WTC11 (cell line): ENCODE data around the gene TBX10. TPM values are rescaled to one million over a fixed set of nuclear protein-coding genes. Genes with fewer than 3 reads are reported as not detected.

Experiments used
- ATAC-seq: fragments of 200-7000 bp; cut with Tn5 transposase; 2 replicates; pipeline ENCODE4 v1.10.0; 2021; ENCODE audit warnings: mild to moderate bottlenecking, moderate library complexity
- CTCF ChIA-PET: fragments of 300-600 bp; sonication (Branson Sonifier 250); formaldehyde crosslinking; loops from one replicate; lab custom pipeline; 2021; ENCODE audit warnings: antibody characterized with exemption; lab: Charles Lee
- POLR2A ChIA-PET: fragments of 350-600 bp; sonication (Branson Sonifier 250); formaldehyde crosslinking; loops from one replicate; lab custom pipeline; 2021; ENCODE audit warnings: antibody characterized with exemption; lab: Charles Lee
- DNase-seq: peaks from one replicate; pipeline ENCODE4 v3.0.0; 2021; ENCODE audit warnings: low spot score
- H3K27ac Mint-ChIP-seq: 2 replicates; pipeline ENCODE4 v1.8.0; 2021; ENCODE audit warnings: mixed read lengths
- H3K27me3 Mint-ChIP-seq: 2 replicates; pipeline ENCODE4 v1.8.0; 2021; ENCODE audit warnings: low read depth, mild to moderate bottlenecking, moderate library complexity, mixed read lengths
- H3K36me3 Mint-ChIP-seq: 2 replicates; pipeline ENCODE4 v1.8.0; 2021; ENCODE audit warnings: mixed read lengths
- H3K4me1 Mint-ChIP-seq: 2 replicates; pipeline ENCODE4 v1.8.0; 2022; ENCODE audit warnings: mixed read lengths
- H3K4me3 Mint-ChIP-seq: 2 replicates; pipeline ENCODE4 v1.8.0; 2021; ENCODE audit warnings: mild to moderate bottlenecking, moderate library complexity, mixed read lengths
- H3K9me3 Mint-ChIP-seq: 2 replicates; pipeline ENCODE4 v1.8.0; 2021; ENCODE audit warnings: mixed read lengths
- FOXJ3 ChIP-seq: sonication (generic); formaldehyde crosslinking; IDR thresholded peaks from 2 replicates; pipeline ENCODE4 v1.9.0; 2021; ENCODE audit warnings: missing genetic modification reagents, mild to moderate bottlenecking, borderline replicate concordance
- JUN ChIP-seq: sonication (generic); formaldehyde crosslinking; IDR thresholded peaks from 2 replicates; pipeline ENCODE4 v1.8.0; 2023; ENCODE audit warnings: mild to moderate bottlenecking, missing genetic modification reagents
- NFE2L1 ChIP-seq: sonication (generic); formaldehyde crosslinking; IDR thresholded peaks from 2 replicates; pipeline ENCODE4 v1.8.1; 2023; ENCODE audit warnings: missing genetic modification reagents
- PRRX2 ChIP-seq: fragments of 250-450 bp; sonication (Bioruptor Pico); IDR thresholded peaks from 2 replicates; pipeline ENCODE4 v1.8.0; 2021; ENCODE audit warnings: mild to moderate bottlenecking
- SMAD4 ChIP-seq: sonication (generic); formaldehyde crosslinking; IDR thresholded peaks from 2 replicates; pipeline ENCODE4 v1.8.0; 2022; ENCODE audit warnings: mild to moderate bottlenecking, missing genetic modification reagents
- TEAD4 ChIP-seq: sonication (generic); formaldehyde crosslinking; IDR thresholded peaks from 2 replicates; pipeline ENCODE4 v1.8.0; 2022; ENCODE audit warnings: mild to moderate bottlenecking, missing genetic modification reagents
- ZNF232 ChIP-seq: sonication (generic); formaldehyde crosslinking; IDR thresholded peaks from 2 replicates; pipeline ENCODE4 v1.8.0; 2022; ENCODE audit warnings: mild to moderate bottlenecking, missing genetic modification reagents
- ZNF317 ChIP-seq: sonication (generic); formaldehyde crosslinking; IDR thresholded peaks from 2 replicates; pipeline ENCODE4 v1.8.1; 2023; ENCODE audit warnings: low read depth, mild to moderate bottlenecking, moderate library complexity, missing genetic modification reagents, borderline replicate concordance
- ZNF416 ChIP-seq: fragments of 250-450 bp; sonication (Bioruptor Pico); IDR thresholded peaks from 2 replicates; pipeline ENCODE4 v1.9.0; 2021; ENCODE audit warnings: mild to moderate bottlenecking, inconsistent platforms
- total RNA-seq: library from RNA; stranded (reverse); gene quantifications from 3 replicates; pipeline ENCODE4 v1.2.3, GENCODE V29; 2021
- TF ChIP-seq, protein P1 (sequence below): fragments of 200-600 bp; IDR thresholded peaks from 2 replicates; pipeline ENCODE4 v1.8.0; 2022; ENCODE audit warnings: antibody characterized with exemption
- TF ChIP-seq, protein P2 (sequence below): sonication (generic); formaldehyde crosslinking; IDR thresholded peaks from 2 replicates; pipeline ENCODE4 v1.8.1; 2022; ENCODE audit warnings: missing genetic modification reagents, borderline replicate concordance
- TF ChIP-seq, protein P3 (sequence below): sonication (generic); formaldehyde crosslinking; IDR thresholded peaks from 2 replicates; pipeline ENCODE4 v1.8.0; 2023; ENCODE audit warnings: mild to moderate bottlenecking, missing genetic modification reagents
- TF ChIP-seq, protein P4 (sequence below): fragments of 250-450 bp; sonication (Bioruptor Pico); IDR thresholded peaks from 2 replicates; pipeline ENCODE4 v1.9.0; 2021; ENCODE audit warnings: mild to moderate bottlenecking, borderline replicate concordance
- TF ChIP-seq, protein P5 (sequence below): sonication (generic); formaldehyde crosslinking; IDR thresholded peaks from 2 replicates; pipeline ENCODE4 v1.8.0; 2023; ENCODE audit warnings: missing genetic modification reagents, mild to moderate bottlenecking, borderline replicate concordance

Gene TBX10
- total RNA-seq, 1 experiment from 2014 or later = not detected

DNA sequence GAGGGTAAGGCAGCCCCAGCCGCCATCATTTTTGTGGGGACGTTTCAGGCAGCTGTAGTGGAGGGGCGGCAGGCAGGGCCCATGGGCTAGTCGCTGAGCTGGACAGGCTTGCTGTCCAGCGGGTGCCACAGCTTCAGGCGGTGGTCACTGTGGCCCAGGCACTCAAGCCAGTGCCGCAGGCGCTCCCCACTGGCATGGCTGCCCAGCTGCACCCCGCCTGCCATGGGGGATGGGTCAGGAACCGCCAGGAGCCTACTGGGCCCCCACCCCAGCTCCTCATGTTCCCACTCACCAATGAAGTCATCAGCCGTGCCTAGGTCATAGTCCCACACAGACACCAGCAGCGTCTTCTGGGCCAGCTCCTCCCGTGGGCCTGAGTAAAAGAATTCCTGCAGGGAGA is 26.8 kb downstream of the TBX10 start (continued):
- TF ChIP-seq, protein P1, sequence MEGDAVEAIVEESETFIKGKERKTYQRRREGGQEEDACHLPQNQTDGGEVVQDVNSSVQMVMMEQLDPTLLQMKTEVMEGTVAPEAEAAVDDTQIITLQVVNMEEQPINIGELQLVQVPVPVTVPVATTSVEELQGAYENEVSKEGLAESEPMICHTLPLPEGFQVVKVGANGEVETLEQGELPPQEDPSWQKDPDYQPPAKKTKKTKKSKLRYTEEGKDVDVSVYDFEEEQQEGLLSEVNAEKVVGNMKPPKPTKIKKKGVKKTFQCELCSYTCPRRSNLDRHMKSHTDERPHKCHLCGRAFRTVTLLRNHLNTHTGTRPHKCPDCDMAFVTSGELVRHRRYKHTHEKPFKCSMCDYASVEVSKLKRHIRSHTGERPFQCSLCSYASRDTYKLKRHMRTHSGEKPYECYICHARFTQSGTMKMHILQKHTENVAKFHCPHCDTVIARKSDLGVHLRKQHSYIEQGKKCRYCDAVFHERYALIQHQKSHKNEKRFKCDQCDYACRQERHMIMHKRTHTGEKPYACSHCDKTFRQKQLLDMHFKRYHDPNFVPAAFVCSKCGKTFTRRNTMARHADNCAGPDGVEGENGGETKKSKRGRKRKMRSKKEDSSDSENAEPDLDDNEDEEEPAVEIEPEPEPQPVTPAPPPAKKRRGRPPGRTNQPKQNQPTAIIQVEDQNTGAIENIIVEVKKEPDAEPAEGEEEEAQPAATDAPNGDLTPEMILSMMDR = no peak
- TF ChIP-seq ZNF416 (CRISPR knock-in tag) (no peak), JUN (no peak)

DNA sequence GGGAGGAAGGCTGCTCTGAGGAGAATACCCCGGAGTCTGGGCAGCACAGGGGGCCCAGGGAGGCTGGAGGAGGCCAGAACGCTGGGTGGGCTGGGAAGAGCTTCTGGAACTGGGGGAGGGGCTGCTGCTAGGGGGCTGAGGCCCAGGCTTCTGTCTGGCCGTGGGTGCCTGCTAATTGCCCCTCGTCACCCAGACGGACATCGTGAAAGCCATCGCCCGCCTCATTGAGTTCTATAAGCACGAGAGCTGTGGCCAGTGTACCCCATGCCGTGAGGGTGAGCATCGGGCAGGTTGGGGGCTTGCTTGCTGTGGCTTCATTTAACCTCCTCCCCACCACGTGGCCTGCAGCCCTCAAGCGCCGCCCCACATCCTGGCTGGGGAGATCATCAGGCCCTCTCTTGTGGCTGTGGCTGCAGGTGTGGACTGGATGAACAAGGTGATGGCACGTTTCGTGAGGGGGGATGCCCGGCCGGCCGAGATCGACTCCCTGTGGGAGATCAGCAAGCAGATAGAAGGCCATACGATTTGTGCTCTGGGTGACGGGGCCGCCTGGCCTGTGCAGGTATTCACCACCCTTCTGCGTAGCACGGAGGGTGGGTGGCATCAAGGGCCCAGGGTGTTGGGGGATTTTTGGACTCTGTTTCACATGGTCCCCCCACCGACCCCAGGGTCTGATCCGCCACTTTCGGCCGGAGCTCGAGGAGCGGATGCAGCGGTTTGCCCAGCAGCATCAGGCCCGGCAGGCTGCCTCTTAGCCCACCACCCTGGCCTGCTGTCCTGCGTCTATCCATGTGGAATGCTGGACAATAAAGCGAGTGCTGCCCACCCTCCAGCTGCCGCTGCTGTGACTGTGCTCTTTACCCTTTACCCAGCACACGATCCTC is 27.6 kb downstream of the TBX10 start:
- no peaks in the 10 kb centered on the region for H3K9me3 Mint-ChIP-seq
- peaks cover 13% of the 10 kb centered on the region for H3K27me3 Mint-ChIP-seq
- ChIA-PET CTCF (interaction anchor here (4.0 to 10.2 kb wide), 2 partner anchors 18 to 29 kb away, joined by 47 to 200 read pairs; partner anchors contain the start of genes GSTP1 and NUDT8), POLR2A (no interaction called here)
- TF ChIP-seq, protein P2, sequence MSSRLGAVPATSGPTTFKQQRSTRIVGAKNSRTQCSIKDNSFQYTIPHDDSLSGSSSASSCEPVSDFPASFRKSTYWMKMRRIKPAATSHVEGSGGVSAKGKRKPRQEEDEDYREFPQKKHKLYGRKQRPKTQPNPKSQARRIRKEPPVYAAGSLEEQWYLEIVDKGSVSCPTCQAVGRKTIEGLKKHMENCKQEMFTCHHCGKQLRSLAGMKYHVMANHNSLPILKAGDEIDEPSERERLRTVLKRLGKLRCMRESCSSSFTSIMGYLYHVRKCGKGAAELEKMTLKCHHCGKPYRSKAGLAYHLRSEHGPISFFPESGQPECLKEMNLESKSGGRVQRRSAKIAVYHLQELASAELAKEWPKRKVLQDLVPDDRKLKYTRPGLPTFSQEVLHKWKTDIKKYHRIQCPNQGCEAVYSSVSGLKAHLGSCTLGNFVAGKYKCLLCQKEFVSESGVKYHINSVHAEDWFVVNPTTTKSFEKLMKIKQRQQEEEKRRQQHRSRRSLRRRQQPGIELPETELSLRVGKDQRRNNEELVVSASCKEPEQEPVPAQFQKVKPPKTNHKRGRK (CRISPR knock-in tag) = no peak
- TF ChIP-seq, protein P1 = no peak
- H3K27ac Mint-ChIP-seq = no peak overlapping the region
- peaks cover 21% of the 10 kb centered on the region for H3K36me3 Mint-ChIP-seq
- DNase-seq (no peak), ATAC-seq (no peak)
- H3K4me1 Mint-ChIP-seq = peaks cover 22% of the 10 kb centered on the region
- H3K4me3 Mint-ChIP-seq = no peak overlapping the region

DNA sequence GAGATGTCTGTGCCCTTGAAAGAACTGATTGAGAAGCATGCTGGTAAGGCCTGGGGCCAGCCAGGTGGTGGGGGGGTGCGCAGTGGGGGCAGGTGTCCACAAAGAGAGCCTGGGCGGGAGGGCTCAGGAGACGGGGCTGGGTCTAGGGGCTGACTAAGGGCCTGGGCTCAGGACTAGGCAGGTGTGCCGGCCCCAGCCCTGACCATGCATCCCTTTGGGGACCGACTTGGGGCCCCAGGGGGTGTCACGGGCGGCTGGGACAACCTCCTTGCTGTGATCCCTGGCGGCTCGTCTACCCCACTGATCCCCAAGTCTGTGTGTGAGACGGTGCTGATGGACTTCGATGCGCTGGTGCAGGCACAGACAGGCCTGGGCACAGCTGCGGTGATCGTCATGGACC is 28.4 kb downstream of the TBX10 start:
- ChIA-PET CTCF (no interaction called here), POLR2A (no interaction called here)
- DNase-seq (no peak), ATAC-seq (no peak)
- Mint-ChIP-seq H3K27ac (no peak overlapping the region), H3K4me1 (peaks cover 16% of the 10 kb centered on the region), H3K9me3 (no peaks in the 10 kb centered on the region), H3K36me3 (peaks cover 21% of the 10 kb centered on the region), H3K4me3 (no peak overlapping the region), H3K27me3 (peaks cover 6% of the 10 kb centered on the region)
- TF ChIP-seq, protein P3, sequence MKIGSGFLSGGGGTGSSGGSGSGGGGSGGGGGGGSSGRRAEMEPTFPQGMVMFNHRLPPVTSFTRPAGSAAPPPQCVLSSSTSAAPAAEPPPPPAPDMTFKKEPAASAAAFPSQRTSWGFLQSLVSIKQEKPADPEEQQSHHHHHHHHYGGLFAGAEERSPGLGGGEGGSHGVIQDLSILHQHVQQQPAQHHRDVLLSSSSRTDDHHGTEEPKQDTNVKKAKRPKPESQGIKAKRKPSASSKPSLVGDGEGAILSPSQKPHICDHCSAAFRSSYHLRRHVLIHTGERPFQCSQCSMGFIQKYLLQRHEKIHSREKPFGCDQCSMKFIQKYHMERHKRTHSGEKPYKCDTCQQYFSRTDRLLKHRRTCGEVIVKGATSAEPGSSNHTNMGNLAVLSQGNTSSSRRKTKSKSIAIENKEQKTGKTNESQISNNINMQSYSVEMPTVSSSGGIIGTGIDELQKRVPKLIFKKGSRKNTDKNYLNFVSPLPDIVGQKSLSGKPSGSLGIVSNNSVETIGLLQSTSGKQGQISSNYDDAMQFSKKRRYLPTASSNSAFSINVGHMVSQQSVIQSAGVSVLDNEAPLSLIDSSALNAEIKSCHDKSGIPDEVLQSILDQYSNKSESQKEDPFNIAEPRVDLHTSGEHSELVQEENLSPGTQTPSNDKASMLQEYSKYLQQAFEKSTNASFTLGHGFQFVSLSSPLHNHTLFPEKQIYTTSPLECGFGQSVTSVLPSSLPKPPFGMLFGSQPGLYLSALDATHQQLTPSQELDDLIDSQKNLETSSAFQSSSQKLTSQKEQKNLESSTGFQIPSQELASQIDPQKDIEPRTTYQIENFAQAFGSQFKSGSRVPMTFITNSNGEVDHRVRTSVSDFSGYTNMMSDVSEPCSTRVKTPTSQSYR = no peak
- TF ChIP-seq TEAD4 (CRISPR knock-in tag) = no peak
- no peak for TF ChIP-seq ZNF317 (CRISPR knock-in tag)
- TF ChIP-seq, protein P4, sequence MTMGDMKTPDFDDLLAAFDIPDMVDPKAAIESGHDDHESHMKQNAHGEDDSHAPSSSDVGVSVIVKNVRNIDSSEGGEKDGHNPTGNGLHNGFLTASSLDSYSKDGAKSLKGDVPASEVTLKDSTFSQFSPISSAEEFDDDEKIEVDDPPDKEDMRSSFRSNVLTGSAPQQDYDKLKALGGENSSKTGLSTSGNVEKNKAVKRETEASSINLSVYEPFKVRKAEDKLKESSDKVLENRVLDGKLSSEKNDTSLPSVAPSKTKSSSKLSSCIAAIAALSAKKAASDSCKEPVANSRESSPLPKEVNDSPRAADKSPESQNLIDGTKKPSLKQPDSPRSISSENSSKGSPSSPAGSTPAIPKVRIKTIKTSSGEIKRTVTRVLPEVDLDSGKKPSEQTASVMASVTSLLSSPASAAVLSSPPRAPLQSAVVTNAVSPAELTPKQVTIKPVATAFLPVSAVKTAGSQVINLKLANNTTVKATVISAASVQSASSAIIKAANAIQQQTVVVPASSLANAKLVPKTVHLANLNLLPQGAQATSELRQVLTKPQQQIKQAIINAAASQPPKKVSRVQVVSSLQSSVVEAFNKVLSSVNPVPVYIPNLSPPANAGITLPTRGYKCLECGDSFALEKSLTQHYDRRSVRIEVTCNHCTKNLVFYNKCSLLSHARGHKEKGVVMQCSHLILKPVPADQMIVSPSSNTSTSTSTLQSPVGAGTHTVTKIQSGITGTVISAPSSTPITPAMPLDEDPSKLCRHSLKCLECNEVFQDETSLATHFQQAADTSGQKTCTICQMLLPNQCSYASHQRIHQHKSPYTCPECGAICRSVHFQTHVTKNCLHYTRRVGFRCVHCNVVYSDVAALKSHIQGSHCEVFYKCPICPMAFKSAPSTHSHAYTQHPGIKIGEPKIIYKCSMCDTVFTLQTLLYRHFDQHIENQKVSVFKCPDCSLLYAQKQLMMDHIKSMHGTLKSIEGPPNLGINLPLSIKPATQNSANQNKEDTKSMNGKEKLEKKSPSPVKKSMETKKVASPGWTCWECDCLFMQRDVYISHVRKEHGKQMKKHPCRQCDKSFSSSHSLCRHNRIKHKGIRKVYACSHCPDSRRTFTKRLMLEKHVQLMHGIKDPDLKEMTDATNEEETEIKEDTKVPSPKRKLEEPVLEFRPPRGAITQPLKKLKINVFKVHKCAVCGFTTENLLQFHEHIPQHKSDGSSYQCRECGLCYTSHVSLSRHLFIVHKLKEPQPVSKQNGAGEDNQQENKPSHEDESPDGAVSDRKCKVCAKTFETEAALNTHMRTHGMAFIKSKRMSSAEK = no peak
- no peak for TF ChIP-seq PRRX2 (CRISPR knock-in tag)
- TF ChIP-seq, protein P5, sequence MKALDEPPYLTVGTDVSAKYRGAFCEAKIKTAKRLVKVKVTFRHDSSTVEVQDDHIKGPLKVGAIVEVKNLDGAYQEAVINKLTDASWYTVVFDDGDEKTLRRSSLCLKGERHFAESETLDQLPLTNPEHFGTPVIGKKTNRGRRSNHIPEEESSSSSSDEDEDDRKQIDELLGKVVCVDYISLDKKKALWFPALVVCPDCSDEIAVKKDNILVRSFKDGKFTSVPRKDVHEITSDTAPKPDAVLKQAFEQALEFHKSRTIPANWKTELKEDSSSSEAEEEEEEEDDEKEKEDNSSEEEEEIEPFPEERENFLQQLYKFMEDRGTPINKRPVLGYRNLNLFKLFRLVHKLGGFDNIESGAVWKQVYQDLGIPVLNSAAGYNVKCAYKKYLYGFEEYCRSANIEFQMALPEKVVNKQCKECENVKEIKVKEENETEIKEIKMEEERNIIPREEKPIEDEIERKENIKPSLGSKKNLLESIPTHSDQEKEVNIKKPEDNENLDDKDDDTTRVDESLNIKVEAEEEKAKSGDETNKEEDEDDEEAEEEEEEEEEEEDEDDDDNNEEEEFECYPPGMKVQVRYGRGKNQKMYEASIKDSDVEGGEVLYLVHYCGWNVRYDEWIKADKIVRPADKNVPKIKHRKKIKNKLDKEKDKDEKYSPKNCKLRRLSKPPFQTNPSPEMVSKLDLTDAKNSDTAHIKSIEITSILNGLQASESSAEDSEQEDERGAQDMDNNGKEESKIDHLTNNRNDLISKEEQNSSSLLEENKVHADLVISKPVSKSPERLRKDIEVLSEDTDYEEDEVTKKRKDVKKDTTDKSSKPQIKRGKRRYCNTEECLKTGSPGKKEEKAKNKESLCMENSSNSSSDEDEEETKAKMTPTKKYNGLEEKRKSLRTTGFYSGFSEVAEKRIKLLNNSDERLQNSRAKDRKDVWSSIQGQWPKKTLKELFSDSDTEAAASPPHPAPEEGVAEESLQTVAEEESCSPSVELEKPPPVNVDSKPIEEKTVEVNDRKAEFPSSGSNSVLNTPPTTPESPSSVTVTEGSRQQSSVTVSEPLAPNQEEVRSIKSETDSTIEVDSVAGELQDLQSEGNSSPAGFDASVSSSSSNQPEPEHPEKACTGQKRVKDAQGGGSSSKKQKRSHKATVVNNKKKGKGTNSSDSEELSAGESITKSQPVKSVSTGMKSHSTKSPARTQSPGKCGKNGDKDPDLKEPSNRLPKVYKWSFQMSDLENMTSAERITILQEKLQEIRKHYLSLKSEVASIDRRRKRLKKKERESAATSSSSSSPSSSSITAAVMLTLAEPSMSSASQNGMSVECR (CRISPR knock-in tag) = no peak
- TF ChIP-seq FOXJ3 = no peak
- no peak for TF ChIP-seq SMAD4 (CRISPR knock-in tag)
- no peak for TF ChIP-seq NFE2L1
- TF ChIP-seq ZNF232 (CRISPR knock-in tag) = no peak
